ENCODE data around the gene ESYT3. TPM values are rescaled to one million over a fixed set of nuclear protein-coding genes. Genes with fewer than 3 reads are reported as not detected.
A peak's percentile ranks its signal among the peaks of the same experiment; 100 is the strongest.
"Not testable (repeated sequence)": the region's sequence is repeated elsewhere in the genome, so short reads cannot be mapped to it uniquely, and the experiment has no call there.

Gene ESYT3
- polyA plus RNA-seq, 3 donors: not detected

- no peak overlapping the region for H3K9ac ChIP-seq (ENCODE audit: insufficient read depth, low read length, poor library complexity, severe bottlenecking)
- no peak overlapping the region for H3K4me3 ChIP-seq (replicated peaks in 1 of 3; ENCODE audit: low read depth in 2 of 3, low read length in 3 of 3)
- intact Hi-C loops (cut with micrococcal nuclease): loop anchor here in 1 of 2 donors (10.0 kb wide), 1 partner anchor 445 kb away; no protein-coding TSS in a partner anchor
- peak; percentile 9 to 34 (median 23) for DNase-seq
- no peaks in the 10 kb centered on the region for H3K27me3 ChIP-seq (ENCODE audit: control insufficient read depth in 2 of 2, insufficient read depth in 2 of 2, low read length in 2 of 2)
- no CpG with 5 or more reads among the region's 4 CpGs for WGBS (ENCODE audit: insufficient coverage)
- no peak overlapping the region for H3K27ac Mint-ChIP-seq
- H2AFZ ChIP-seq (ENCODE audit: insufficient read depth, low read depth, low read length, poor library complexity, severe bottlenecking): peak overlapping the region; percentile 36
- TF ChIP-seq CTCF (IDR thresholded peaks at IDR 0.05): peak; percentile 87
- no peaks in the 10 kb centered on the region for H4K20me1 ChIP-seq (ENCODE audit: insufficient read depth, low read length)
- H3K4me1 ChIP-seq (ENCODE audit: control insufficient read depth in 1 of 2, insufficient read depth in 2 of 2, low read length in 2 of 2): no peaks in the 10 kb centered on the region
- peaks cover 1 to 2% (median 2%) of the 10 kb centered on the region in 3 donors for H3K27me3 Mint-ChIP-seq (ENCODE audit: low read depth in 3 of 3)
- H3K4me3 Mint-ChIP-seq: no peak overlapping the region
- no peak overlapping the region for H3K27ac ChIP-seq (ENCODE audit: low read depth in 1 of 2, low read length in 2 of 2)
- no peaks in the 10 kb centered on the region for H3K36me3 Mint-ChIP-seq
- H3K9me3 Mint-ChIP-seq: peaks cover 0 to 1% (median 0%) of the 10 kb centered on the region in 7 donors
- no peaks in the 10 kb centered on the region for H3K9me3 ChIP-seq (replicated peaks in 1 of 2; ENCODE audit: control insufficient read depth in 1 of 2, insufficient read depth in 1 of 2, low read length in 2 of 2)
- no peaks in the 10 kb centered on the region for H3K79me2 ChIP-seq (ENCODE audit: insufficient read depth, low read length)
- peaks cover 8% of the 10 kb centered on the region for H3K4me1 Mint-ChIP-seq
- no peak overlapping the region for H3K4me2 ChIP-seq (replicated peaks; ENCODE audit: extremely low read depth, low read length, poor library complexity, severe bottlenecking)
- H3K36me3 ChIP-seq (replicated peaks in 1 of 2; ENCODE audit: control insufficient read depth in 1 of 2, insufficient read depth in 2 of 2, low read length in 2 of 2): no peaks in the 10 kb centered on the region
Observed at GRCh38 chr3:138479438-138479863, 45.0 kb downstream of the ESYT3 start.

GRCh38 chr3:138484672-138485071 is 50.3 kb downstream of the ESYT3 start:
- H3K4me1 ChIP-seq (ENCODE audit: control insufficient read depth in 1 of 2, insufficient read depth in 2 of 2, low read length in 2 of 2); H3K4me1 Mint-ChIP-seq: not testable (repeated sequence)
- H3K9me3 Mint-ChIP-seq: peaks cover 32 to 45% (median 40%) of the 10 kb centered on the region in 7 donors

GRCh38 chr3:138486580-138486979 is 52.2 kb downstream of the ESYT3 start:
- WGBS (ENCODE audit: insufficient coverage): 80% methylated on average over 2 of the region's 6 CpGs
- intact Hi-C loops (cut with micrococcal nuclease); H3K27ac Mint-ChIP-seq; H3K4me1 Mint-ChIP-seq; H3K9ac ChIP-seq (ENCODE audit: insufficient read depth, low read length, poor library complexity, severe bottlenecking); H2AFZ ChIP-seq (ENCODE audit: insufficient read depth, low read depth, low read length, poor library complexity, severe bottlenecking); H3K27ac ChIP-seq (ENCODE audit: low read depth in 1 of 2, low read length in 2 of 2); DNase-seq; H3K4me3 ChIP-seq (replicated peaks in 1 of 3; ENCODE audit: low read depth in 2 of 3, low read length in 3 of 3); H3K4me2 ChIP-seq (replicated peaks; ENCODE audit: extremely low read depth, low read length, poor library complexity, severe bottlenecking); H3K79me2 ChIP-seq (ENCODE audit: insufficient read depth, low read length); H3K4me1 ChIP-seq (ENCODE audit: control insufficient read depth in 1 of 2, insufficient read depth in 2 of 2, low read length in 2 of 2); H4K20me1 ChIP-seq (ENCODE audit: insufficient read depth, low read length); H3K27me3 ChIP-seq (ENCODE audit: control insufficient read depth in 2 of 2, insufficient read depth in 2 of 2, low read length in 2 of 2); H3K4me3 Mint-ChIP-seq; H3K27me3 Mint-ChIP-seq (ENCODE audit: low read depth in 3 of 3); H3K36me3 ChIP-seq (replicated peaks in 1 of 2; ENCODE audit: control insufficient read depth in 1 of 2, insufficient read depth in 2 of 2, low read length in 2 of 2); H3K36me3 Mint-ChIP-seq: not testable (repeated sequence)
- H3K9me3 ChIP-seq (replicated peaks in 1 of 2; ENCODE audit: control insufficient read depth in 1 of 2, insufficient read depth in 1 of 2, low read length in 2 of 2): peaks cover 22 to 30% of the 10 kb centered on the region in 2 donors
- peaks cover 36 to 46% (median 40%) of the 10 kb centered on the region in 7 donors for H3K9me3 Mint-ChIP-seq

More at GRCh38 chr3:138484672-138485071, 50.3 kb downstream of the ESYT3 start:
- H3K36me3 Mint-ChIP-seq; H3K9ac ChIP-seq (ENCODE audit: insufficient read depth, low read length, poor library complexity, severe bottlenecking); H3K27ac ChIP-seq (ENCODE audit: low read depth in 1 of 2, low read length in 2 of 2); H3K79me2 ChIP-seq (ENCODE audit: insufficient read depth, low read length); H3K4me3 ChIP-seq (replicated peaks in 1 of 3; ENCODE audit: low read depth in 2 of 3, low read length in 3 of 3); H3K4me3 Mint-ChIP-seq; H3K27me3 Mint-ChIP-seq (ENCODE audit: low read depth in 3 of 3); DNase-seq; H3K36me3 ChIP-seq (replicated peaks in 1 of 2; ENCODE audit: control insufficient read depth in 1 of 2, insufficient read depth in 2 of 2, low read length in 2 of 2); H3K27me3 ChIP-seq (ENCODE audit: control insufficient read depth in 2 of 2, insufficient read depth in 2 of 2, low read length in 2 of 2); H3K27ac Mint-ChIP-seq; H2AFZ ChIP-seq (ENCODE audit: insufficient read depth, low read depth, low read length, poor library complexity, severe bottlenecking); H4K20me1 ChIP-seq (ENCODE audit: insufficient read depth, low read length); intact Hi-C loops (cut with micrococcal nuclease); H3K4me2 ChIP-seq (replicated peaks; ENCODE audit: extremely low read depth, low read length, poor library complexity, severe bottlenecking): not testable (repeated sequence)
- WGBS (ENCODE audit: insufficient coverage): 98% methylated on average over 7 of the region's 17 CpGs
- peaks cover 22 to 30% of the 10 kb centered on the region in 2 donors for H3K9me3 ChIP-seq (replicated peaks in 1 of 2; ENCODE audit: control insufficient read depth in 1 of 2, insufficient read depth in 1 of 2, low read length in 2 of 2)

Measured in CD14-positive monocyte (primary cell).